ENCODE measurements around the gene CFAP54.

CFAP54 gene

DNA sequence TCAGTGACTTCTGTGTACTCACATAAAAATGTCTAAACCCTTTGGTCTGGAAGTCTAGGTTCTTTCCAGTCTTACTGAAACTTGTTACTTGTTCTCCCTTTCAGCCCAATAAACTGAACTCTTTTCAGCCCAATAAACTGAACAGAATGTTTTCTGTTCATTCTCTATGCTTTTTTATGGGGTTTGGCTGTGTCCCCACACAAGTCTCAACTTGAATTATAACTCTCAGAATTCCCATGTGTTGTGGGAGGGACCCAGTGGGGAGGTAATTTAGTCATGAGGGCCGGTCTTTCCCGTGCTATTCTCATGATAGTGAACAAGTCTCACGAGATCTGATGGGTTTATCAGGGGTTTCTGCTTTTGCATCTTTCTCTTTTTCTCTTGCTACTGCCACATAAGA lies 402.7 kb downstream of the CFAP54 start:
- DNase-seq (ENCODE audit: low read depth): no peak

DNA sequence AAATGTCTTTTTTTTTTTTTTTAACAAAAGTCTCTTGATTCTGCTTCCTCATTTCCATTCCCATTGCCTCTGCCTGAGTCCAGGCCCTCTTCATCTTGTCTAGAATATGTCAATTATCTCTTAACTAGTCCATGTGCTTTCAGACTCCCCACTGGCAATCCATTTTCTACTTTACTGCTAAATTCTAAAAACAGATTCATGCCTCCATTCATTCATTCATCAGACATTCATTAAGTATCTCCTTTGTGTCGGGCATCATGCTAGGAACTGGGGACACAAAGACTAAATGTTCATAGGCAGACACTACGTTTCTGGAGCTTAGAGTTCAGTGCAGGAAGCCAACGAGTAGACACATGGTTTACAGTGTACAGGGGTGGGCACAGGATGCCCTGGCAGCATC lies 408.0 kb downstream of the CFAP54 start:
- DNase-seq (ENCODE audit: low read depth): no peak

DNA sequence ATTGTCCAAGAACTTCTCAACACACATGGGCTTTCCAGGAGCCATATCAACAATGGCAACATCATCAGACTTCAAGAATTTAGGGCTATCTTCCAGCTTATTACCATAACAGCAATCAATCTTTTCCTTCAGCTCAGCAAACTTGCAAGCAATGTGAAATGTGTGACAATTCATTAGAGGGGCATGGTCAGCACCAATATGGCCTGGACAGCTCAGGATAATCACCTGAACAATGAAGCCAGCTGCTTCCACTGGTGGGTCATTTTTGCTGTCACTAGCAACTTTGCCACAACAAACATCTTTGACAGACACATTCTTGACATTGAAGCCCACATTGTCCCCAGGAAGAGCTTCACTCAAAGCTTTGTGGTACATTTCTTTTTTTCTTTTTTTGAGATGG lies 411.8 kb downstream of the CFAP54 start:
- DNase-seq (ENCODE audit: low read depth): no peak

DNA sequence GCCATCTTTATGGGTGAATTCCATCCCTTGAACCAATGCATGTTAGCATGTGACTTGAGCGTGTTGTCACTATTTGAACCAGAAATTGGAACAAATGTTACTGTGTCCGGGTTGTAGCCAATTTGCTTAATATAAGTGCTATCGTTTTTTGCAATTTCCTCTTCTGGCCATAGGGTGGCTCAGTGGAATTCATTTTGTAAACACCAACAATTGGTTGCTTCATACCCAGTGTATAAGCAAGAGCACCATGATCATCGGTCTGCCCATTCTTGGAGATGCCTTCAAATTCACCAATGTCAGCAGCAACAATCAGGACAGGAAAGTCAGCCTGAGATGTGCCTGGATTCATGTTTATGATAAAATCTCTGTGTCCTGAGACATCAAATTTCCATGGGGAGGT lies 412.7 kb downstream of the CFAP54 start:
- DNase-seq (ENCODE audit: low read depth): no peak

DNA sequence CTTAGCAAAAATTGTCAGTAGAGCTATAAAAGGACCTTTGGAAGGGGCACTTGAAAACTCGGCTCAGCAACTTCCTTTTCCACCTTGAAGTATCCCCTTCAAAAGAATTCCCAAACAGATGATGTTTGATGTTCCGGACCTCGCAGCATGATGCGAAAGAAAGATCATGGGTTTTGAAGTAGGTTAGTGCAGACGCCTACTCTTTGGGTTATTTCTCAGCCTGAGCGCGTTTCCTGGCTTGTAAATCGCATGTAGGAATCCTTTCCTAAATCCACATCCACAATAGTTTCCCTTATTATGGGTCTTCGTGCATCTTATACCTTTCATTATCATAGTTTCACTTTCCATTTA lies 417.1 kb downstream of the CFAP54 start:
- no peak for DNase-seq (ENCODE audit: low read depth)

DNA sequence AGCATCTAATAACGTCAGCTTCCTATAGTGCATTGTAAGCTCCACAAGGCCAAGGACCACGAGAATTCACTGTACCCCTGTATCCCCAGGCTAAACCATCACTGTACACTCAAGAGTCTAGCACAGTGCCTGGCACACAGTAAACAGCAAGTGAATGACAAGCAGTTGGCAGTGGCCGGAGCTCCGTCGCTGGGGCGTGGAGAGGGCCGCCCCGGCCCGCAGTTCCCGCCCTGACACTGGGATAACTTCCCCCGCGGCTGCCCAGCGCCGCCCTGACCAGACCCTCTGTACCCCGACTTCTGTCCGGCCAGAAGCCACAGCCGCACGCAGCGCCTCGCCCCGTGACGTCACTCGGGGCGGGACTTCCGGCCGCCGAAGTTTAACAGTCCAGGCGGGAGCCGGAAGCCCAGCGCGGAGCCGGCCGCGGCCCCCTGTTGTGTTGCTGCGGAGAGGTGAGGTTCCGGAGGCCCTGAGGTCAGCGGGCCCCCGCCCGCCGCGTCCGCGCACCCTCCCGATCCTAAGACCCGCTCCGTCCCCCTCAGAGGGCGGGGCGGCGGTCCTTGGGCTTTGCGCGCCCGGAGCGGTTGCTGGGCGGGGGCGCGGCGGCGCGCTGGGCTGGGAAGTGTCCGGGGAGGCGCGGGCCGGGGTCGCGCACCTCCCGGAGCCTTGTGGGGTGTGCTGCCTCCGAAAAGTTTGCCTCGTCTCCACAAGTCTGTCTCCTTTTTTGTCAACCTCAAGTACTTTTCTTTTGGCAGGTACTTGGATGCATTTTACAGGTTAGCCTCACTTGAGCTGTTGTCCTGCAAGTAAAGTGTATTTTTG lies 417.7 kb downstream of the CFAP54 start, which contains the start of gene NEDD1:
NEDD1 (plus strand) TSS at position 409 of the 822 bp plus-strand sequence. CDS start 2,503 bp downstream, outside the sequence.
- DNase-seq (ENCODE audit: low read depth): peak; percentile 71

DNA sequence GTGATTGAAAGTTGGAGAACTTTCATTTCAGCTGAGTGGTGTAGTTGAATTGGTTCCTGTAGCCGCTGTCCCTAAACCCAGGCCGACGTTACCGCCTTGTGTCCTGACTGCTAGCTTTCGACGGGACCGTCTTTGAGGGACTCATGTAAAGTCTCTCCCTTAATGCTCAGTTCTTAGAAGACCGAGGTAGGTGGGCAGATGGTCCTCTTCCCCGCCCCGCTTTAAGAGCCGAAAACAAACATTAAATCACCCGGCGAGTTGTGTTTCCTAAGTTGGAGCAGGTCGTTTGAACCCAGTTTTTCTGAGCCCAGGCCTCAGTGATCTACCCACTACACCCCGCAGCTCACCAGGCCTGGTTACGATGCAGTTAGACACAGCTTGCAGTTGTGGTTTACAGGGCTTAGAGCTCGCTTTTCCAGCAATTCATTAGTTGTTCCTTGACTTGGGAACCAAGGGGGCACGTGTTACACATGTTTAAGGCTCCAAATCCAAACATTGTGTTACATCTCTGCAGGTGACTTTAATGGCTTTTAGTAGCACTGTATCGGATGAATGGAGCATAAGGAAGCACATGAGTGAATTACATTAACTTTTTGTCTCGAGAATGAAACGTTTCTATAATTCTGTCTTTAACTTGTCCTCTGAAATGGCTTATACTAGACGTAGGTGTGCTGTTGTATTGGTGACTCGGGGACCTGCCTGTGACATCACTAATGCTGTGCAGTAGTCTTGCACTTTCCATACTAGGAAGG lies 418.5 kb downstream of the CFAP54 start:
- no peak for DNase-seq (ENCODE audit: low read depth)

DNA sequence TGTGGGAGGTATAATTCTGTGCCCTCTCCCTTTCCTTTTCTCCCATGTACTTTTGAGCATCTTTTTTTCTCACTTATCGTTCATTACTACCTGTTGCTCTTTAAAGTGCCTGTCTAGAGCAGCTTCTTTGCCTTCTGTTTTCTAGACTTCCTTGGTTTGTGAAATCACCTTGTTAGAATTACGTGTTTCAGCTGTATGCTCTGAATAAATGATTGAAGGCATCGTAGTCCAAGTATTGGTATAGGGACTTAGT lies 419.0 kb downstream of the CFAP54 start:
- no peak for DNase-seq (ENCODE audit: low read depth)

DNA sequence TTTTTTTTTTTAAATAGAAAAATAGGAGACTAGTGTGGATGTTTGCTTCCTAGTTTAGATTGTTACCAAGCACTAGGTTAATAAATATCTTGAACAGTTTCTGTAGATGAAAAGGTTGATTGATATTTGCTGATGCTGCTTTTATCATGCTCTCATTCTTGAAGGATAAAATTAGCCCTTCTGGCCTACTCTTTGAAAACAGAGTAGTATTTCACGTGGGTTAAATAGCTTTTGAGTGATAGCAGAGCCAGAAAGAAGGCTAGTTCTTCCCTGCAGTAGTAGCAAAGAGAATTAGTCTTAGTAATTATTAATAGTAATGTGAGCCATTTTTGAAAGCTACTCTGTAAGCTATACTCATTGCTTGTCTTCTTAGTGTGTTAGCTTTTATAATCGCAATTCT lies 422.9 kb downstream of the CFAP54 start:
- DNase-seq (ENCODE audit: low read depth): no peak

DNA sequence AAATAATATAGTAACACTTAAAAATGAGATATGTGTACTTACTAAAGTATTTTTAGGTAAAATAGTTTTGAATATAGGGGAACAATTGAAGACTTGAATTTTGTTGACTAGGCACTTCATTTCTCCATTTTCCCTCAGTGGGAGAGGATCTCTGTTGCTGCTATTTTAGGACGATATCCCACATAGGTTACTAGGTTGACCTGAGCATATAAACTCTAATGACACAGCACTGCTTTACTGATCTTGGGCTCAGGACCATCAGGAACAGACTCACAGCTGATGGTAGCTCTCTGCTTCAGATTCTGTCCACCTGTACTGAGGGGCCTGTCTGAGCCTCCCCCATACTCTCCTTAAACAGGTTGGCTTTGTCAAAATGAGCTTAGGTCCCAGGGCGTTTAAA lies 423.6 kb downstream of the CFAP54 start:
- DNase-seq (ENCODE audit: low read depth): no peak

DNA sequence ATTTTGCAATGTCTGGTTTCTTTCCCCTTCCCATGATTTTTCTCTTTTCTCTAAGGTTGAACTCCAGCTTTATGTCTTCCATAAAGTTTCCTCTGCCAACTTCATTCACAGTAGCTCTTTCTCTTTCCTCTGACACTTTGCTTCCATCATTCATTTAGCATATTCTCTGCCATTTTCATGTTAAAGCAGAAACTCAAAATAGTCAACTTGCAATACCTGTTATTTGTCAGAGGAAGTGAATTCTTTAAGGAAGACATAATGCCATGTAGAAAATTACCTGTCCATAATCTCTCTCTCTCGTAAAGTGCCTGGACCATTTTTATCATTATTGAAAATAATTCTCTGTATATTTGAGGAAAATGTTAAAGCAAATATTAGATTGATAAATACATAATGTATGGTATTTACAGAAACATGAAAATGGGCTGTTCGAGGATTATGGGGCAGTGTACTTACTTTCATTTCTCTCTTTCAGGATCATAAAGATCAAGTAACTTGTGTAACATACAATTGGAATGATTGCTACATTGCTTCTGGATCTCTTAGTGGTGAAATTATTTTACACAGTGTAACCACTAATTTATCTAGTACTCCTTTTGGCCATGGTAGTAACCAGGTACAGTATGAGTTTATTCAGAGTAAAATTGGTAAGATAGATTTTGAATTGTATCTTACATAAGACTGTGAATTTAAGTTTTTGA lies 430.3 kb downstream of the CFAP54 start:
- no peak for DNase-seq (ENCODE audit: low read depth)

Data from stimulated activated CD8-positive, alpha-beta memory T cell treated with anti-CD3 and anti-CD28 coated beads, Interleukin-12 subunit alpha, Interleukin-12 subunit beta, amount 100 ng/mL, for 1 hour (primary cell).